Tibial nerve (tissue), 4 donors: Measurements from ENCODE around the gene LAX1. TPM values are rescaled to one million over a fixed set of nuclear protein-coding genes. Genes with fewer than 3 reads are reported as not detected.
"Not testable (repeated sequence)": the region's sequence is repeated elsewhere in the genome, so short reads cannot be mapped to it uniquely, and the experiment has no call there.

Experiments
- DNase-seq, 2 donors: peaks; one replicate each; pipeline ENCODE4 v3.0.0-alpha.2; 2019; ENCODE audit warnings: low spot score in 2 of 2
- H3K27ac ChIP-seq, 4 donors: fragments of 200-600 bp; sonication (generic) in 3 of 4; one replicate each; pipeline ENCODE4 v1.5.1; 2017 to 2019; ENCODE audit warnings: mild to moderate bottlenecking in 1 of 4
- H3K27me3 ChIP-seq, 2 donors: fragments of 200-600 bp; sonication (generic) in 1 of 2; one replicate each; pipeline versions ENCODE4 v1.5.1 to v1.6.0; 2017 to 2019
- H3K36me3 ChIP-seq, 3 donors: fragments of 200-600 bp; sonication (generic); one replicate each; pipeline ENCODE4 v1.5.1; 2018 to 2019
- H3K4me1 ChIP-seq, 4 donors: fragments of 200-600 bp; sonication (generic) in 3 of 4; one replicate each; pipeline ENCODE4 v1.5.1; 2017 to 2019
- H3K4me3 ChIP-seq, 4 donors: fragments of 200-600 bp; sonication (generic) in 3 of 4; one replicate each; pipeline ENCODE4 v1.5.1; 2017 to 2019; ENCODE audit warnings: mild to moderate bottlenecking in 1 of 4, moderate library complexity in 1 of 4
- H3K9me3 ChIP-seq, 4 donors: fragments of 200-600 bp; sonication (generic) in 3 of 4; one replicate each; pipeline ENCODE4 v1.5.1; 2017 to 2019
- CTCF ChIP-seq, 5 experiments: fragments of 200-600 bp in 3 of 5; fragments of 450-650 bp in 2 of 5; sonication (generic) in 3 of 5; IDR thresholded peaks; one replicate each; pipeline ENCODE4 v1.5.1; 2016 to 2019; ENCODE audit warnings: antibody characterized with exemption in 5 of 5, mild to moderate bottlenecking in 3 of 5, moderate library complexity in 2 of 5
- EP300 ChIP-seq, 2 donors: sonication (generic); formaldehyde crosslinking; IDR thresholded peaks; one replicate each; pipeline ENCODE4 v1.6.1; 2017; ENCODE audit warnings: antibody characterized with exemption in 2 of 2, mild to moderate bottlenecking in 1 of 2
- POLR2A ChIP-seq, 2 donors: fragments of 450-650 bp; IDR thresholded peaks; one replicate each; pipeline ENCODE4 v1.6.1; 2017; ENCODE audit warnings: antibody characterized with exemption in 2 of 2, mild to moderate bottlenecking in 2 of 2, moderate library complexity in 2 of 2
- WGBS, 2 donors: methylation state at CpG; one replicate each; pipeline ENCODE4 v1.1.5; 2018; 5-methylcytosine and 5-hydroxymethylcytosine counted together
- total RNA-seq, 4 donors: library from RNA; depleted of rRNA; stranded (reverse); fragments of >200 nt; gene quantifications; one replicate each; pipeline ENCODE4 v1.1.0, GENCODE V29; 2016

The LAX1 gene
- total RNA-seq, 4 donors from 2014 or later, result 0.39 to 1.5 (median 1.00) TPM

- H3K36me3 ChIP-seq, result no peaks in the 10 kb centered on the region
- no peak for DNase-seq
- H3K4me3 ChIP-seq, result no peak overlapping the region
- H3K4me1 ChIP-seq, result no peaks in the 10 kb centered on the region
- no peaks in the 10 kb centered on the region for H3K27me3 ChIP-seq
- H3K9me3 ChIP-seq, result no peaks in the 10 kb centered on the region
- no peak overlapping the region for H3K27ac ChIP-seq
- TF ChIP-seq POLR2A (IDR thresholded peaks at IDR 0.05) (no peak), EP300 (IDR thresholded peaks at IDR 0.05) (no peak), CTCF (IDR thresholded peaks at IDR 0.05) (no peak)
- 87 to 92% methylated on average over 7 of the region's 7 CpGs for WGBS, 2 donors
These were observed 17.0 kb downstream of the LAX1 start for GRCh38 chr1:203781962-203782361.

GRCh38 chr1:203789966-203790365 lies 25.0 kb downstream of the LAX1 start:
- Histone ChIP-seq H3K36me3 (no peaks in the 10 kb centered on the region), H3K27me3 (no peaks in the 10 kb centered on the region), H3K27ac (no peak overlapping the region), H3K9me3 (no peaks in the 10 kb centered on the region), H3K4me1 (peaks cover 0 to 3% (median 1%) of the 10 kb centered on the region in 4 donors), H3K4me3 (no peak overlapping the region)
- TF ChIP-seq CTCF (IDR thresholded peaks at IDR 0.05) (no peak), POLR2A (IDR thresholded peaks at IDR 0.05) (no peak), EP300 (IDR thresholded peaks at IDR 0.05) (no peak)
- WGBS, 2 donors, result 62 to 67% methylated on average over 3 of the region's 3 CpGs
- no peak for DNase-seq

- H3K27me3 ChIP-seq, result no peaks in the 10 kb centered on the region
- no peak overlapping the region for H3K27ac ChIP-seq
- no peak for DNase-seq
- no peaks in the 10 kb centered on the region for H3K36me3 ChIP-seq
- 74 to 79% methylated on average over 3 of the region's 3 CpGs for WGBS, 2 donors
- H3K9me3 ChIP-seq, result no peaks in the 10 kb centered on the region
- TF ChIP-seq CTCF (IDR thresholded peaks at IDR 0.05), result no peak
- TF ChIP-seq POLR2A (IDR thresholded peaks at IDR 0.05), result no peak
- TF ChIP-seq EP300 (IDR thresholded peaks at IDR 0.05), result no peak
- peaks cover 0 to 7% (median 3%) of the 10 kb centered on the region in 4 donors for H3K4me1 ChIP-seq
- no peak overlapping the region for H3K4me3 ChIP-seq
These were observed 26.5 kb downstream of the LAX1 start for GRCh38 chr1:203791498-203791897.

- no peak overlapping the region for H3K27ac ChIP-seq
- WGBS, 2 donors, result 83 to 92% methylated on average over 1 to 2 of the region's 2 CpGs
These were observed 27.5 kb downstream of the LAX1 start for GRCh38 chr1:203792486-203792885.

GRCh38 chr1:203793561-203793960 lies 28.6 kb downstream of the LAX1 start:
- 97 to 98% methylated on average over 7 of the region's 7 CpGs for WGBS, 2 donors
- peaks cover 0 to 28% (median 21%) of the 10 kb centered on the region in 4 donors for H3K4me1 ChIP-seq
- H3K9me3 ChIP-seq, H3K36me3 ChIP-seq, DNase-seq, H3K27me3 ChIP-seq, H3K4me3 ChIP-seq, H3K27ac ChIP-seq: not testable (repeated sequence)

More at GRCh38 chr1:203792486-203792885, 27.5 kb downstream of the LAX1 start:
- Histone ChIP-seq H3K4me3 (no peak overlapping the region), H3K9me3 (no peaks in the 10 kb centered on the region), H3K4me1 (peaks cover 0 to 17% (median 13%) of the 10 kb centered on the region in 4 donors), H3K36me3 (no peaks in the 10 kb centered on the region), H3K27me3 (no peaks in the 10 kb centered on the region)
- no peak for DNase-seq
- no peak for TF ChIP-seq POLR2A (IDR thresholded peaks at IDR 0.05)
- no peak for TF ChIP-seq CTCF (IDR thresholded peaks at IDR 0.05)
- no peak for TF ChIP-seq EP300 (IDR thresholded peaks at IDR 0.05)
